ENCODE data around the gene QPCT.

DNA sequence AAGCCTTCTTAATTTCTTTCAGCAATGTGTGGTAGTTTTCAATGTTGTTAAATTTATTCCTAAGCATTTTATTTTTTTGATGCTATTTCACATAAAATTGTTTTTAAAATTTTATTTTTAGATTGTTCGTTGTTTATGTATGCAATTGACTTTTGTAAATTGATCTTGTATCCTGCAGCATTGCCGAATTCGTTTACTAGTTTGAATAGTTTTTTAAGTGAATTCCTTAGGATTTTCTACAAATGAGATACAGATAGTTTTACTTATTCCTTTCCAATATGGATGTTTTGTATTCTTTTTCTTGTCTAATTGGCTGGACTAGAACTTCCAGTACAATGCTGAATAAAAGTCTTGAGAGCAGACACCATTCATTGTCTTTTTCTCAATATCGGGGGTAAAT, 55.6 kb downstream of the QPCT start:
- TF ChIP-seq POLR2A (IDR thresholded peaks at IDR 0.05) = no peak
- TF ChIP-seq, protein P1, sequence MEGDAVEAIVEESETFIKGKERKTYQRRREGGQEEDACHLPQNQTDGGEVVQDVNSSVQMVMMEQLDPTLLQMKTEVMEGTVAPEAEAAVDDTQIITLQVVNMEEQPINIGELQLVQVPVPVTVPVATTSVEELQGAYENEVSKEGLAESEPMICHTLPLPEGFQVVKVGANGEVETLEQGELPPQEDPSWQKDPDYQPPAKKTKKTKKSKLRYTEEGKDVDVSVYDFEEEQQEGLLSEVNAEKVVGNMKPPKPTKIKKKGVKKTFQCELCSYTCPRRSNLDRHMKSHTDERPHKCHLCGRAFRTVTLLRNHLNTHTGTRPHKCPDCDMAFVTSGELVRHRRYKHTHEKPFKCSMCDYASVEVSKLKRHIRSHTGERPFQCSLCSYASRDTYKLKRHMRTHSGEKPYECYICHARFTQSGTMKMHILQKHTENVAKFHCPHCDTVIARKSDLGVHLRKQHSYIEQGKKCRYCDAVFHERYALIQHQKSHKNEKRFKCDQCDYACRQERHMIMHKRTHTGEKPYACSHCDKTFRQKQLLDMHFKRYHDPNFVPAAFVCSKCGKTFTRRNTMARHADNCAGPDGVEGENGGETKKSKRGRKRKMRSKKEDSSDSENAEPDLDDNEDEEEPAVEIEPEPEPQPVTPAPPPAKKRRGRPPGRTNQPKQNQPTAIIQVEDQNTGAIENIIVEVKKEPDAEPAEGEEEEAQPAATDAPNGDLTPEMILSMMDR (IDR thresholded peaks at IDR 0.05) = no peak

All from heart left ventricle (tissue), 13 donors.